HG02973 (cell line): ENCODE results near the gene SLC26A11.
A peak's percentile ranks its signal among the peaks of the same experiment; 100 is the strongest.
"Not testable (repeated sequence)": the region's sequence is repeated elsewhere in the genome, so short reads cannot be mapped to it uniquely, and the experiment has no call there.

Experiments used
- ATAC-seq: cut with Tn5 transposase; IDR thresholded peaks from one replicate; pipeline ENCODE4 v1.9.1; 2021; ENCODE audit warnings: moderate library complexity; ENCODE audit not compliant: unreplicated experiment

Gene SLC26A11

GRCh38 chr17:80237386-80237785 lies 17.2 kb downstream of the SLC26A11 start:
- no peak for ATAC-seq

DNA sequence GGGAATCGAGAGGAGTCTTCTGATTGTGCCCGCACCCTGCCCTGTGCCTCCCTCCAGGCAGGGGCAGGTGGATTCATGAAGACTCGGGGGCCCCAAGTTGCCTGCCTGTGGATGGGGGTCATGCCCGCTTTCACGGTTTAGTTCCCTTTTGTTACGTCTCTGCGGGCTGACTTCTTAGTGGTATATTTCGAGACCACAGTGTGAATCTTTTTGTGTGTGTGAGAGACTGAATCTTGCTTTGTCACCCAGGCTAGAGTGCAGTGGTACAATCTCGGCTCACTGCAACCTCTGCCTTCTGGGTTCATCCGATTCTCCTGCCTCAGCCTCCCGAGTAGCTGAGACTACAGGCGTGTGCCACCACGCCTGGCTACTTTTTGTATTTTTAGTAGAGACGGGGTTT lies 22.3 kb downstream of the SLC26A11 start:
- ATAC-seq: no peak

DNA sequence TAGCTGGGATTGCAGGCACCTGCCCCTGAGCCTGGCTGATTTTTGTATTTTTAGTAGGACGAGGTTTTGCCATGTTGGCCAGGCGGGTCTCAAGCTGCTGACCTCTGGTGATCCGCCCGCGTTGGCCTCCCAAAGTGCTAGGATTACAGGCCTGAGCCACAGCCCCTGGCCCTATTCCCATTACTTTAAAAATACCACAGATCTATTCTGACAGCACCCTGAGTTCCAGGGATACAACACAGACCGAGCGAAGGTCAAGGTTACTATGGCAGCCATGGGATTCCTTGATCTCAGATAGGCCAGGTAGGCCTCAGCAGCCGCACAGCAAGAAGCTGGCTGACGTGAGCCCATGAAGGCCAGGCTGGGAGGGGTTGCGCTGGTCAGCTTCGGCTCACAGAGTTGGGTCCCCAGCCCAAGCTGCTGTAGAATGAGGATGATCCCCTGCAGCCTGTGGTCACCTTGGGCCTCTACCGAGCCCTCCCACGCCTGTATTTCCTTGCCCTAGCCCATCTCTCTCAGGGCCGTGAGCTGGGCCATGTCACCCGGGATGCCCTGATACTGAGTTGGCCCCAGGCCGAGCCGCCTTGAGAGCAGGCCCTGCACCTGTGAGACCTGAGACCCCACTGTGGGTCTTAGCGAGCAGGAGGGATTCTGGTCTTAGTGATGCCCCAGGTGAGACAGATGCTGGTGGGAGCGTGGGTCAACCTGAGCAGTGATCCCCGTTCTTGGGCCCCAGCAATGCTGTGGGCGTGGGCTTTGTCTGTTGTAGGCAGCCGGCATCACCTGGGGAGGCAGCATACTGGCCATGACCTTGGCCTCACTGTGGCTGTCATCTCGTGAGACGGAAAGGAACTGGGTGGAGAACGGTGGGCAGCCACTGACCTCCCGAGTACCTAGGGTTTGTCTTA lies 23.6 kb downstream of the SLC26A11 start:
- no peak for ATAC-seq

GRCh38 chr17:80244448-80244847 lies 24.2 kb downstream of the SLC26A11 start:
- ATAC-seq: not testable (repeated sequence)

DNA sequence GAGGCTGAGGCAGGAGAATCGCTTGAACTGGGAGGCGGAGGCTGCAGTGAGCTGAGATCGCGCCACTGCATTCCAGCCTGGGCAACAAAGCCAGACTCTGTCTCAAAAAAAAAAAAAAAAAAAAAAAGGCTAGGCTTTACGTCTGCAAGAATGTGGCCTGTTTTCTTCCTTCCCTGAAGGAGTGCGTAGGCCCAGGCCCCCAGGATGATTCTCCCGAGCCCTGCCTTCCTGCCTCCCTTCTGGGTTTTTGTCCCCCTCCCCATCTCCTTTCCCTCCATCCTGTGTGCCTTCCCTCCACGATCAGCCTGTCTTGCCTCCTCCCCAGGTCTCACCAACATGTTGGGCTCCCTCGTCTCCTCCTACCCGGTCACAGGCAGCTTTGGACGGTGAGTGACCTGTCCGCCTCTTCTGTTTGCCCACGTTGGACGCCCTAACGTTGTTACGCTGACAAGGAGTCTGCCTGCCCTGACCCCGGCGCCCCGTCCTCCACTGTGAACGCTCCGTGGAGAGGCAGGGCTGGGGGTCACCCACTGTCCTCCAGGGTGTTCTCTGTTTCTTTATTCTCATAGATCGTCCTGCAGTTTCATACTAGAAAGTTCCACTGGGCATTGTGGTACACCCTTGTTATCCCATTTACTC lies 24.8 kb downstream of the SLC26A11 start:
- ATAC-seq: no peak

- no peak for ATAC-seq
These were observed 25.5 kb downstream of the SLC26A11 start for GRCh38 chr17:80245566-80246265.

DNA sequence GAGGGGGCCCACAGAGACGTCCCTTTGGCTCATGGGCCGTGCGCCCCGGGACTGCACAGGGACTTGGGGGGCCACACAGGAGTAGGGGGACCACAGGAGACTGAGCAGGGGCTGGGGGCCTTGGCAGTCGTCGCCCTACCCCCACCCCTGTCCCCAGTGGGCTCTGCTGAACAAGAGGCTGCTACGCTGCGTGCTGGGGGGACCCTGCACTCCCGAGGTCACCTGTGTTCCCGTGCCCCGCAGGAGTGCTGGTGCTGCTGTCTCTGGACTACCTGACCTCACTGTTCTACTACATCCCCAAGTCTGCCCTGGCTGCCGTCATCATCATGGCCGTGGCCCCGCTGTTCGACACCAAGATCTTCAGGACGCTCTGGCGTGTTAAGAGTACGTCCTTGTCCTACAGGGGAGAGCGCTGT lies 26.0 kb downstream of the SLC26A11 start:
- no peak for ATAC-seq

DNA sequence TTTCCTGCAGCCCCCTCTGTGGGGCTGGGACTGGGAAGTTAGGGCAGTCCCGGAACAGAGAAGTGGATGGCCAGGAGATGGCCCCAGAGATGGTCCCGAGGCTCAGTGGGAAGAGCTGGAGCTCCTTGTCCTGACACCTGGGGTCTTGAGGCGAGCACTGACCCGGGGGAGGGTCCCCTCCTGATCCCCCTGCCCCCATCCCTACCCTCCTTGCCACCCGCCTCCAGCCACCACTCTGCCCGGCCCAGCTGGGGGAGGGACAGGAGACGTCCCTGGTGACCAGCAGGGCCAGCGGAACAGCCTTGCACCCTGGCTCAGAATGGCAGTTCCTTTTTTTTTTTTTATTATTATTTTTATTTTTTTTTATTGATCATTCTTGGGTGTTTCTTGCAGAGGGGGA lies 26.5 kb downstream of the SLC26A11 start:
- ATAC-seq: no peak

- no peak for ATAC-seq
These were observed 27.3 kb downstream of the SLC26A11 start for GRCh38 chr17:80247561-80247960.

GRCh38 chr17:80248001-80248893 lies 28.0 kb downstream of the SLC26A11 start:
- ATAC-seq: no peak

DNA sequence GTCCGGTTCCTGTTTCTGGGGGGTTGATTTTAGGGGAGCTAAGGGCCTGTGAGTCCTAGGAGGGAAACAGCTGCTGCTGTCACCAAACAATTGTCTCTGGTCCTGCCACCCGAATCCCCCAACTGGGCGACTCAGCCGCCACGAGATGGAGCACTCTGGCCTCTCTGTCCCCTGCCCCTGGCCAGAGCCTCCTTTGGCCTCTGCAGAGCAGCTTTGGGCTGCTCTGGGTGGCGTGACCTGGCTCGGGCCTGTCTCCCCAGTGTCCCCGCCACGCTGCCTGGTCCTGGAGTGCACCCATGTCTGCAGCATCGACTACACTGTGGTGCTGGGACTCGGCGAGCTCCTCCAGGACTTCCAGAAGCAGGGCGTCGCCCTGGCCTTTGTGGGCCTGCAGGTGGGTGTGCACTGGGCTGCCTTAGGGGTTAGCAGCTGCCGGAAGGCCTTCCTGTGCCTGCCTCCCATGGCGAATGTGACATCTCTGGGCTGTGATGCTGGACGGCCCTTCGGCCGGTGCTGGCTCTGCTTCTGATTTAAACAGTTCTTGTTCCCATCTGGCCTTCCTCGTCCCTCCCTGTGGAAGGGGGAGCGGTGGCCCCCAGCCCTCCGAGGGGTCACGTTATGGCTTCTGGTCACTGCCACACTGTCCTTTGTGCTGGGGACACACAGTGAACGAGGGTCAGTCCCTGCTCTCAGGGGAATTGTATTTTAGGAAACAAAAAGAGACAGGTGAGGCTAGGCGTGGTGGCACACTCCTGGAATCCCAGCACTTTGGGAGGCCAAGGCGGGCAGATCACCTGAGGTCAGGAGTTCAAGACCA lies 28.9 kb downstream of the SLC26A11 start:
- ATAC-seq: no peak

DNA sequence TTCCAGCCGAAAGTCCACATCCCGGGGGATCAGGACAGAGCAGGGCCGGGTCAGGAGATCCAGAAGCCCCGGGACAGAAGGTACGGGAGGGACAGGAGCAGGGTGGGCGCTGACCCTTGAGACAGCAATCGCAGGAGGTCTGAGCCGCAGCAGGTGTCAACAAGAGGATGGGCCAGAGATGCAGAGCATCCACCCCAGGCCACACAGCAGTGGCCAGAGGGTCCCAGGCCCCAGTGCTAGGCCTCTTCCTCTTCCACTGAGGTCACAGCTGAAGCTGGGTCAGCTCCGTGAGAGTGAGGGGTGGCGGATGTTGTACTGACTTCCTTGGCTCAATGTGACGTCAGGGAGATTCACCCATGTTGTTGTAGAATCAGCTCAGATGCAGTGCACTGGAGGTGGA lies 31.7 kb downstream of the SLC26A11 start:
- no peak for ATAC-seq

DNA sequence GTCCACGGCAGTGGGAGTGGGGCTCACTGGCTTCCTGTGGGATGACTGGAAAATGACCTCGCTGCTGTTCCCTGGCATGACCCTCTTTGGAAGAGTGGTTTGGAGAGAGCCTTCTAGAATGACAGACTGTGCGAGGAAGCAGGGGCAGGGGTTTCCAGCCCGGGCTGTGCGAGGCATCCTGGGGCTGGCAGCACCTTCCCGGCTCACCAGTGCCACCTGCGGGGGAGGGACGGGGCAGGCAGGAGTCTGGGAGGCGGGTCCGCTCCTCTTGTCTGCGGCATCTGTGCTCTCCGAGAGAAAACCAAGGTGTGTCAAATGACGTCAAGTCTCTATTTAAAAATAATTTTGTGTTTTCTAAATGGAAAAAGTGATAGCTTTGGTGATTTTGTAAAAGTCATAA lies 32.6 kb downstream of the SLC26A11 start:
- ATAC-seq: no peak

GRCh38 chr17:80253631-80254395 lies 33.6 kb downstream of the SLC26A11 start:
- no peak for ATAC-seq

DNA sequence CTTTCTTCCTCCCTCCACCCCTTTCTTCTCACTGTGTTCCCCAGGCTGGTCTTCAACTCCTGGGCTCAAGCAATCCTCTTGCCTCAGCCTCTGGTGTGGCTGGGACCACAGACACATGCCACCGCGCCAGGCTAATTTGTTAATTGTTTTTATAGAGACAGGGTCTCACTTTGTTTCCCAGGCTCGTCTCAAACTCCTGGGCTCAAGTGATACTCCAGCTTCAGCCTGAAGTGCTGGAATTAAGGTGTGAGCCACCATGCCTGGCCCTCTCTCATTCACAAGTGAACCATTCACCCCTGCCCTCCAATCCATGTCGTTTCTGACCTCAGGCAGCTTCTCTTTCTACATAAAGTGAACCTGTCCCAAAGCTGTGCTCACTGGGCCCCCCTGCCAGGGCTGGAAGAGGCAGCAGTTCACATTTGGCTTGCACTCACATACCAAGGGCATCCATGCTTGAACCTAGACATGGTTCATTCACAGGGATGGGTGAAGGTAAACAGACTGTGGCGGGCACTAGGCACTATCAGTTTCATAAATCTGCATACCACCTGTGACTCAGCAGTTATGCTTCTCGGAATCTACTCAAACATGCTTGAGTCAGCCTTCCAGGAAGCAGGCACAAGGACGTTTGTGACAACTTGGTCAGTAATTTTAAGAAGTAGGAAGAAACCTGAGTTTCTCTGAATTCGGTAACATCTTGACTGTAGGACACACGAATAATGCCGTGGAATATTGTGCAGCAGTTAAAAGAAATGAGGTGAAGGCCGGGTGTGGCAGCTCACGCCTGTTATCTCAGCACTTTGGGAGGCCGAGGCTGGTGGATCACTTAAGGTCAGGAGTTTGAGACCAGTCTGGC lies 34.4 kb downstream of the SLC26A11 start:
- peak; percentile 43 for ATAC-seq

- no peak for ATAC-seq
These were observed 35.8 kb downstream of the SLC26A11 start for GRCh38 chr17:80256034-80256350.

DNA sequence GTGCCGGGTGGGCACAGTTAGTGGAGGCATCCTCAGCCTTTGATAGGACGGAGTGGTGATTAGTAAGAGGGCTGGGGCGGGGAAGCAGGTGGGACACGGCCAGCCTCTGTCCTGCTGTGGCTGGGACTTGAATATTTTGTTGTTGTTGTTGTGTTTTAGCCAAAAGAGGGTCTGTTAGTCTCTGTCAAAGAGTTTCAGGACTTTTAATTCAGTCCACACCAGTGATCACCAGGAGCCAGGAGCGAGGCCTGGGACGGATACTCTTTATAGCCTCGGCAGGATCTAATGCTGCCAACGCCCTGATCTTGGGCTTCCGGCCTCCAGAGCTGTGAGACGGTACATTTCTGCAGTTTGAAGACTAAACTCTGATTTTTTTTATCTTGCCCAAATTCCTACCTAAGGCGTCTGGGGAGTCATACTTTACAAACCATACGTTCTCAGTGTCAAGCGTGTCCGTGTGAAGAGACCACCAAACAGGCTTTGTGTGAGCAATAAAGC lies 37.5 kb downstream of the SLC26A11 start:
- ATAC-seq: no peak

- not testable (repeated sequence) for ATAC-seq
These were observed 38.1 kb downstream of the SLC26A11 start for GRCh38 chr17:80258296-80258695.
